ENCODE data around the gene MTRR. TPM values are rescaled to one million over a fixed set of nuclear protein-coding genes. Genes with fewer than 3 reads are reported as not detected.

Gene MTRR
- total and polyA plus RNA-seq, 2 of the 4 experiments (the other 2 are of a cell fraction), result 33.2 to 33.5 TPM

DNA sequence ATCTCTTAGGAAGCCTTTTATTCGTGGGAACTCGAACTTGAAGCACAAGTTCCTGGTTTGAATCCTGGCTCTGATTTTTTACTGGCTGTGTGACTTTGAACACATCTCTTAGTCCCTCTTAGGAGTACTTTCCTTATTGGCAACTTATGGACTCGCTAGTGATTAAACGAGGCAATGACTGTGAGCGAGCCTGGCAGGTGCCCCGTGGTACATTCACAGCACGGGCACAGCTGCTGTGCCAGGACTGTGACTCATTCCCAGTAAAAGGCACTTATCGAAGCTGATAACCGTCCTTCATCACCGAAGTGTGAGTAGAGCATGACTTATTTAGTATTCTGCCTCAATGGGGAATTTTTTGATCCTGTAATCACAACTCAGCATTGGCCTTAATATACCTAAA is 40.7 kb upstream of the MTRR start:
- in situ Hi-C loops (cut with MboI; ENCODE audit: low sequenced_read_pairs) (no loop called here), intact Hi-C loops (cut with micrococcal nuclease) (no loop called here), dilution Hi-C loops (cut with HindIII; ENCODE audit: low sequenced_read_pairs, unreplicated experiment) (no loop called here)
- Histone ChIP-seq H2BK5ac (ENCODE audit: low read depth, low read length, poor library complexity, severe bottlenecking) (no peak overlapping the region), H3K9ac (ENCODE audit: low read depth, low read length) (no peak overlapping the region), H3K4ac (ENCODE audit: low read depth, low read length) (no peak overlapping the region), H4K91ac (ENCODE audit: insufficient read depth, low read depth, low read length) (no peak overlapping the region), H3K9me1 (ENCODE audit: insufficient read depth, low read length) (no peaks in the 10 kb centered on the region), H3K4me2 (ENCODE audit: low read depth, low read length) (no peak overlapping the region), H2AK5ac (ENCODE audit: low read depth, low read length) (no peak overlapping the region), H3K9me3 (ENCODE audit: control insufficient read depth, insufficient read depth, low read length) (no peaks in the 10 kb centered on the region), H3K36me3 (ENCODE audit: control insufficient read depth, insufficient read depth, low read length) (no peaks in the 10 kb centered on the region), H4K5ac (ENCODE audit: low read depth, low read length) (no peak overlapping the region), H3K18ac (ENCODE audit: low read depth, low read length) (no peak overlapping the region), H2AK9ac (replicated peaks; ENCODE audit: low read depth, low read length, poor library complexity) (no peak overlapping the region), H2AFZ (replicated peaks; ENCODE audit: low read length, poor library complexity) (no peak overlapping the region), H3K4me3 (ENCODE audit: insufficient read depth, low read depth, low read length) (no peak overlapping the region), H4K8ac (ENCODE audit: low read depth in 2 of 2, low read length in 2 of 2) (no peak overlapping the region), H2BK20ac (ENCODE audit: low read depth, low read length) (no peak overlapping the region), H3K14ac (replicated peaks; ENCODE audit: low read depth, low read length) (no peak overlapping the region), H2BK15ac (ENCODE audit: low read depth, low read length) (no peak overlapping the region), H2BK120ac (ENCODE audit: low read depth, low read length) (no peak overlapping the region), H4K20me1 (ENCODE audit: insufficient read depth, low read length) (no peaks in the 10 kb centered on the region), H3K27me3 (ENCODE audit: control insufficient read depth, insufficient read depth, low read length) (peaks cover 2% of the 10 kb centered on the region), H3K4me1 (ENCODE audit: control insufficient read depth, insufficient read depth, low read length) (no peaks in the 10 kb centered on the region), H3K79me1 (ENCODE audit: low read depth in 1 of 2, low read length in 2 of 2) (no peaks in the 10 kb centered on the region), H3K56ac (ENCODE audit: extremely low read depth, insufficient read depth, low read length) (no peak overlapping the region), H3K27ac (ENCODE audit: insufficient read depth, low read length) (no peak overlapping the region), H3K23ac (ENCODE audit: low read depth, low read length) (no peak overlapping the region)
- WGBS, 2 experiments (ENCODE audit: extremely low coverage in 2 of 2, insufficient read length in 1 of 2), result 60% methylated on average over 3 of the region's 10 CpGs; no CpG with 5 or more reads in 1 of the 2 experiments
- no peak for DNase-seq
- no peak for ATAC-seq (ENCODE audit: low read depth)
- TF ChIP-seq RAD21 (IDR thresholded peaks at IDR 0.05; ENCODE audit: low read length) (no peak), SMC3 (IDR thresholded peaks at IDR 0.05; ENCODE audit: low read depth, low read length) (no peak), CHD1 (IDR thresholded peaks at IDR 0.05; ENCODE audit: low read depth, low read length) (no peak), RFX5 (IDR thresholded peaks at IDR 0.05; ENCODE audit: low read depth, low read length) (no peak), NFE2L2 (IDR thresholded peaks at IDR 0.05; ENCODE audit: low read depth, low read length) (no peak), CEBPB (IDR thresholded peaks at IDR 0.05; ENCODE audit: low read depth, low read length) (no peak), MAZ (IDR thresholded peaks at IDR 0.05; ENCODE audit: borderline replicate concordance, low read depth, low read length) (no peak), POLR2A (IDR thresholded peaks at IDR 0.05; ENCODE audit: low read depth, low read length) (no peak), FOS (IDR thresholded peaks at IDR 0.05; ENCODE audit: low read depth, low read length) (no peak), RCOR1 (IDR thresholded peaks at IDR 0.05; ENCODE audit: insufficient replicate concordance, low read length) (no peak), BHLHE40 (IDR thresholded peaks at IDR 0.05; ENCODE audit: low read depth, low read length) (no peak), MAFK (IDR thresholded peaks at IDR 0.05; ENCODE audit: low read depth, low read length) (no peak), MXI1 (IDR thresholded peaks at IDR 0.05; ENCODE audit: borderline replicate concordance, low read depth, low read length) (no peak)
- TF ChIP-seq, protein P1, sequence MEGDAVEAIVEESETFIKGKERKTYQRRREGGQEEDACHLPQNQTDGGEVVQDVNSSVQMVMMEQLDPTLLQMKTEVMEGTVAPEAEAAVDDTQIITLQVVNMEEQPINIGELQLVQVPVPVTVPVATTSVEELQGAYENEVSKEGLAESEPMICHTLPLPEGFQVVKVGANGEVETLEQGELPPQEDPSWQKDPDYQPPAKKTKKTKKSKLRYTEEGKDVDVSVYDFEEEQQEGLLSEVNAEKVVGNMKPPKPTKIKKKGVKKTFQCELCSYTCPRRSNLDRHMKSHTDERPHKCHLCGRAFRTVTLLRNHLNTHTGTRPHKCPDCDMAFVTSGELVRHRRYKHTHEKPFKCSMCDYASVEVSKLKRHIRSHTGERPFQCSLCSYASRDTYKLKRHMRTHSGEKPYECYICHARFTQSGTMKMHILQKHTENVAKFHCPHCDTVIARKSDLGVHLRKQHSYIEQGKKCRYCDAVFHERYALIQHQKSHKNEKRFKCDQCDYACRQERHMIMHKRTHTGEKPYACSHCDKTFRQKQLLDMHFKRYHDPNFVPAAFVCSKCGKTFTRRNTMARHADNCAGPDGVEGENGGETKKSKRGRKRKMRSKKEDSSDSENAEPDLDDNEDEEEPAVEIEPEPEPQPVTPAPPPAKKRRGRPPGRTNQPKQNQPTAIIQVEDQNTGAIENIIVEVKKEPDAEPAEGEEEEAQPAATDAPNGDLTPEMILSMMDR (conservative IDR thresholded peaks at IDR 0.05; ENCODE audit: low read depth, low read length), result no peak
- TF ChIP-seq, protein P2, sequence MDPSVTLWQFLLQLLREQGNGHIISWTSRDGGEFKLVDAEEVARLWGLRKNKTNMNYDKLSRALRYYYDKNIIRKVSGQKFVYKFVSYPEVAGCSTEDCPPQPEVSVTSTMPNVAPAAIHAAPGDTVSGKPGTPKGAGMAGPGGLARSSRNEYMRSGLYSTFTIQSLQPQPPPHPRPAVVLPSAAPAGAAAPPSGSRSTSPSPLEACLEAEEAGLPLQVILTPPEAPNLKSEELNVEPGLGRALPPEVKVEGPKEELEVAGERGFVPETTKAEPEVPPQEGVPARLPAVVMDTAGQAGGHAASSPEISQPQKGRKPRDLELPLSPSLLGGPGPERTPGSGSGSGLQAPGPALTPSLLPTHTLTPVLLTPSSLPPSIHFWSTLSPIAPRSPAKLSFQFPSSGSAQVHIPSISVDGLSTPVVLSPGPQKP (IDR thresholded peaks at IDR 0.05; ENCODE audit: borderline replicate concordance, low read depth, low read length), result no peak
- TF ChIP-seq, protein P3, sequence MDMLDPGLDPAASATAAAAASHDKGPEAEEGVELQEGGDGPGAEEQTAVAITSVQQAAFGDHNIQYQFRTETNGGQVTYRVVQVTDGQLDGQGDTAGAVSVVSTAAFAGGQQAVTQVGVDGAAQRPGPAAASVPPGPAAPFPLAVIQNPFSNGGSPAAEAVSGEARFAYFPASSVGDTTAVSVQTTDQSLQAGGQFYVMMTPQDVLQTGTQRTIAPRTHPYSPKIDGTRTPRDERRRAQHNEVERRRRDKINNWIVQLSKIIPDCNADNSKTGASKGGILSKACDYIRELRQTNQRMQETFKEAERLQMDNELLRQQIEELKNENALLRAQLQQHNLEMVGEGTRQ (IDR thresholded peaks at IDR 0.05; ENCODE audit: low read depth, low read length), result no peak
- CTCF ChIA-PET, result no interaction called here
- BruUV-seq (replicated peaks), result no TSS peak
- POLR2A ChIA-PET (ENCODE audit: unreplicated experiment), result no interaction called here
